SIG-M5 treated with dmso at 0.1 percent for 504 hours (cell line): Measurements from ENCODE around the gene NSA2.

Experiments
- DNase-seq: peaks from one replicate; lab custom pipeline; 2025; ENCODE audit not compliant: unreplicated experiment; lab: John Stamatoyannopoulos, UW

Gene NSA2

DNA sequence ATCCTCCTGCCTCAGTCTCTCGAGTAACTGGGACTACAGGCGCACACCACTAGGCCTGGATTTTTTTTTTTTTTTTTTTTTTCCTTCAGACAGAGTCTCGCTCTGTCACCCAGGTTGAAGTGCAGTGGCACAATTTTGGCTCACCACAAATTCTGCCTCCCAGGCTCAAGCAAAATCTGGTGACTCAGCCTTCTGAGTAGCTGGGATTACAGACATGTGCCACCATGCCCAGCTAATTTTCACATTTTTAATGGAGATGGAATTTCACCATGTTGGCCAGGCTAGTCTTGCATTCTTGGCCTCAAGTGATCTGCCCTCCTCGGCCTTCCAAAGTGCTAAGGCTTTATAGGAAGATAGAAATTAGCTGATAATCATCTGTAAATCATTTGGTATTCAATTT, 43.9 kb downstream of the NSA2 start:
- no peak for DNase-seq

DNA sequence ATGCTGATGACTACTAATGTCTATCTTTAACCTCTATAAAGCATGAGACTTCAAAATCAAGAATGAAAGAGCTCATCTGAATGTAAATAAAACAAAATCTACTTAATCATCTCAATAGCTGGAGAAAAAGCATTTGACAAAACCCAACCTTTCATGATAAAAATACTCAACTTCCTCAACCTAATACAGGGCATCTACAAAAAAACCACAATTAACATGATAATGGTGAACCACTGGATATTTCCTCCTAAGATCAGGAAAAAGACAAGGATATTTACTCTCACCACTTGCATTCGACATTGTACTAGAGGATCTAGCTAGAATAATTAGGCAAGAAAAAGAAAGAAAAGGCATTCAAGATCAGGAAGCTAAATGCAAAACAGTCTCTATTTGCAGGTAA, 49.8 kb downstream of the NSA2 start:
- no peak for DNase-seq

DNA sequence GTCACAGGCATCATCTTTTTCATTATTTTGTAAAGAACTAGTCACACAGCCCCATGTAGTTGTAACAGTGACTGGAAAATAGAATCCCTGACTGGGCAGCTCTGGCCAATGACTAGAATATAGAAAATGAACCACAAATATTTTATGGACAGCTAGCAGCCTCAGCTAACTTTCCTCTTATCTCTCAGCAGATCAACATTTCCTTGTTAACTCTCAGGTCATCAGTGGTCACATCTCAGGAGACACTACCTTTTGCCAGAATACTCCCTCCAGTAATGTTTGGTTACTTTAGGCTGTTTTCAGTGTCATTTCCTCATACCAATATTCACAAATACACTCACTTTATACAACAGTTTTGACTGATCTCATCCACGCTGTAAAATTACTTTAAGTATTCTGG, 55.2 kb downstream of the NSA2 start:
- DNase-seq, result no peak

DNA sequence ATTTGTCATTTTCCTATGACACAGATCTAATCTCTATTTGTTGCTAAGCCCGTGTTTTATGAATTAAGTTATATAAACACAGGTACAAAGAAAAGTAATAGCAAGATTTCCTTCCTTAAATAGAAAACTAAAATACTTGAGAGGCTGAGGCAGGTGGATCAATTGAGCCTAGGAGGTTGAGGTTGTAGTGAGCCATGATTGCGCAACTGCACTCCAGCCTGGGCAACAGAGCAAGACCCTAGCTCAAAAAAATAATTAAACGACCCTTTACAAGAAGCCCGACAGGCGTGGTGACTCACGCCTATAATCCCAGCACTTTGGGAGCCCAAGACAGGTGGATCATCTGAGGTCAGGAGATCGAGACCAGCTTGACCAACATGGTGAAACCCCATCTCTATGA, 62.4 kb downstream of the NSA2 start:
- DNase-seq, result no peak
